GM12891 (cell line): ENCODE data around the gene SLC38A10.

Source experiments
- POLR2A ChIP-seq: IDR thresholded peaks from 2 replicates; pipeline ENCODE4 v1.6.1; 2011; ENCODE audit warnings: low read depth, low read length, control low read depth
- POLR2AphosphoS5 ChIP-seq: IDR thresholded peaks from 2 replicates; pipeline ENCODE4 v1.6.1; 2011; ENCODE audit warnings: low read depth, low read length, control low read depth
- POU2F2 ChIP-seq: IDR thresholded peaks from 2 replicates; pipeline ENCODE4 v1.6.1; 2011; ENCODE audit warnings: low read depth, mild to moderate bottlenecking, control low read depth, low read length, moderate library complexity

- no peak for TF ChIP-seq POLR2A
- no peak for TF ChIP-seq POLR2AphosphoS5
- no peak for TF ChIP-seq POU2F2
Measured at GRCh38 chr17:81289627-81290026, 5.5 kb downstream of the SLC38A10 start.
